GM21737 (cell line): ENCODE data around the gene MYADM.

Source experiments
- ATAC-seq: cut with Tn5 transposase; IDR thresholded peaks from one replicate; pipeline ENCODE4 v1.9.1; 2021; ENCODE audit warnings: mild to moderate bottlenecking, moderate library complexity; ENCODE audit not compliant: unreplicated experiment

MYADM gene

GRCh38 chr19:53883231-53883661, 15.6 kb downstream of the MYADM start:
- ATAC-seq: no peak

GRCh38 chr19:53883741-53884140, 16.1 kb downstream of the MYADM start:
- ATAC-seq: no peak

GRCh38 chr19:53884256-53884655, 16.6 kb downstream of the MYADM start:
- no peak for ATAC-seq

GRCh38 chr19:53885036-53885435, 17.4 kb downstream of the MYADM start:
- no peak for ATAC-seq

GRCh38 chr19:53892301-53892980, 24.8 kb downstream of the MYADM start:
- no peak for ATAC-seq

DNA sequence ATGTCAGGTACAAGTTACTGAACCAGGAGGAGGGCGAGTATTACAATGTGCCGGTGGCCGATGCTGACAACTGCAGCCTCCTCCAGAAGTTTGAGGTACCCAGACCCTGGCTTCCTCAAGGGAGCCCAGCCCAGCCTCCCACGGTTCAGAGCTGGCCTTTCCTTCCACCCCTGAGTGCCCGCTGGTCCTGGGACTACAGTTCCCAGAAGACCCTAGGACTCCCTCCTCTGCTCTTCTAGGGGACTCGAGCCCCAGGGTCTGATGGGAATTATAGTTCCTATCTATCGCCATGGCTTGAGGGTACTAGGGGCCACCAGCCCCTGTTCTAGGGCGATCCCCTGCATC, 25.3 kb downstream of the MYADM start:
- ATAC-seq: no peak

GRCh38 chr19:53894707-53895106, 27.0 kb downstream of the MYADM start:
- ATAC-seq: no peak

GRCh38 chr19:53896682-53897081, 29.0 kb downstream of the MYADM start:
- ATAC-seq: no peak

DNA sequence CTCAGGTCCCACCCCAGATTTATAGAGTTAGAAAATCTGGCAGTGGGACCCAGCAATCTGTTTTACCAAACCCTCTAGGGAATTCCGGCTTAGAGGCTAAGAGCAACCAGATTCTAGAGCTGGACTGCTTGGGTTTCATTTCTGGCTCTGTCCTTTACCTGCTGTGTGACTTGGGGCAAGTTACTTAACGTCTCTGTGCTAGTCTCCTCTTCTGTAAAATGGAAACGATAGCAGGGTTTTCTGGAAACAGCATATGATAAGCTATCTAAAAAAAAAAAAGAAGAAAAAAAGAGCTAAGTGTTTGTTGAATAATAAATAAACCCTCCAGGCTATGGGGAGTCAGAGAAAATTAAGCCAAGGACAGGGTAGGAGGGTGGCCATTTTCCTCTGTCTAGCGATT, 29.8 kb downstream of the MYADM start:
- ATAC-seq: no peak

DNA sequence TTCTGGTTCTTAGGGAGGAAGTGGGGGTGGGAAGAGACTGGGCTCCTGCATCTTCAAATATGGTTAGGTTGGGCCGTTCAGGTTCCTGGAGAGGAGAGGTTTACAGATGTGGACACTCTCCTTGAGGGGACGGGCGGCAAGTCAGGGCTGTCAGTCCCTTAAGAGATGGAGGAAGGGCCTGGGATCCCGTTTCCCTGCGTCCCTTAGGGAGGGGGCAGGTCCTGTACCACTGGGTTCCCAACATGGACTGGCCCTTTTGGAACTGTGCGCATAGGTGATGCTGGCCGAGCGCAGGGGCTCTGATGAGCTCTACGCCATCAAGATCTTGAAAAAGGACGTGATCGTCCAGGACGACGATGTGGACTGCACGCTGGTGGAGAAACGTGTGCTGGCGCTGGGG, 30.5 kb downstream of the MYADM start:
- no peak for ATAC-seq

DNA sequence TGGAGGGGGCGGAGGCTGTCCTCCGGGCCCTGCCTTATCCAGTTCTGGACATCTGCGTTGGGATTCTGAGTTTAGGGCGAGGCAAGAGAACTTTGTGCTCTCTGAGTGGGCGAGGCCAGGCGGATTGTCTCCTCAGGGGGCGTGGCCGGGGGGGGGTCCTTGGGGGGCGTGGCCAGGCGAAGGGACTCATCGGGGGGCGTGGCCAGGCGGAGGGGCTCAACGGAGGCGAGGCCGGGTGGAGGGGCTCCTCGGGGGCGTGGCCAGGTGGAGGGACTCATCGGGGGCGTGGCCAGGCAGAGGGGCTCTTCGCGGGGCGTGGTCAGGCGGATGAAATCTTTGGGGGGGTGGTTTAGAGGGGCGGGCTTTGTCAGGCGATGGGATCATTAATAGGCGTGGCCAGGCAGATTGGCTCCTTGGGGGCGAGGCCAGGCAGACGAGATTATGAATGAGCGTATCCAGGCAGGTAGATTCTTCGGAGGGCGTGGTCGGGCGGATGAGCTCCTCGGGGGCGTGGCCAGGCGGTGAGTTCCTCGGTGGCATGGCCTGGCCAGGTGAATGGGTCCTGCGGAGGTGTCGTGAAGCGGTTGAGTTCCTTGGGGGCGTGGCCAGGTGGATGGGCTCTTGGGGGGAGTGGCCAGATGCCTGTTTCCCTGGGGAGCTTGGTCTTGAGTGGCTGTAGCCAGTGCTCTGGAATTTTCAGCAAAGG, 31.1 kb downstream of the MYADM start:
- no peak for ATAC-seq

DNA sequence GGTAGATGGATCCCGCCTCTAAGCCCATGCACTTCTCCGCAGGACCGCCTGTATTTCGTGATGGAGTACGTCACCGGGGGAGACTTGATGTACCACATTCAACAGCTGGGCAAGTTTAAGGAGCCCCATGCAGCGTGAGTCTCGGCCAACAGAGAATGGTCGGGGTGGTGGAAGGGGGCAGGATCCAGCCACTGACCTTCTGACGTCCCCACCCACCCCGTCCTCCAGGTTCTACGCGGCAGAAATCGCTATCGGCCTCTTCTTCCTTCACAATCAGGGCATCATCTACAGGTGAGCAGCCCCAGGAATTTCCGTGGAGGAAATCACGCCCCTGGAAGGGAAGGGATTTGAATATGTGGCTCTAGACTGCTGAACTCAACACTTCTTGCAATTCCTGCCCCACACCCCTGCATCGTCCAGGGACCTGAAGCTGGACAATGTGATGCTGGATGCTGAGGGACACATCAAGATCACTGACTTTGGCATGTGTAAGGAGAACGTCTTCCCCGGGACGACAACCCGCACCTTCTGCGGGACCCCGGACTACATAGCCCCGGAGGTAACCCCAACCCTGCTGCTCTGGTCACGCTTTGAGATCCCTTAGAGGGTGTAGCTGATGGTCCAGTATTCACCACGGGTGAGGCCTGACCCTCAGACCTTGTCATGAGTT, 32.6 kb downstream of the MYADM start:
- no peak for ATAC-seq

DNA sequence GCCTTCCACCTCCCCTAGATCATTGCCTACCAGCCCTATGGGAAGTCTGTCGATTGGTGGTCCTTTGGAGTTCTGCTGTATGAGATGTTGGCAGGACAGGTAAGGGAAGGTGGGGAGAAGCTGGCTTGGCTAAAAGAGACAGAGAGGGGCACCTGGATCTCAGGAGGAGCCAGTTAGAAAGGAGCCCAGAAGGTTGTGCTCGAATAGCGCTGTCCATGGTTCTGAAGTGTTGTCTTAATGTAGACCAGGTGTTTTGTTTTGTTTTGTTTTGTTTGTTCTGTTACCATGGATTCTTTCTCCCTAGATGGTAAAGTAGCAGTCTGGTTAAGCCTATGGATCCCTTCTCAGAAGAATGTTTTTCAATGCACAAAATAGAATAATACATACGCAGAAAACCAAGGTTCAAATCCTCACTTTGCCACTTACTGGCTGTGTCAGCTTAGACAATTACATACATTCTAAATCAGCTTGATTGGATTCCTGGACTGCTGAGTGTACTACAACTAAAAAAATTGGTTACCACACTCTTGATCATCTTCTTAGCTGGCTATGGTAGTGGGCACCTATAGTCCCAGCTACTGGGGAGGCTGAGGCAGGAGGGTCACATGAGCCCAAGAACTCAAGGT, 35.5 kb downstream of the MYADM start:
- ATAC-seq: no peak

GRCh38 chr19:53904909-53905308, 37.2 kb downstream of the MYADM start:
- no peak for ATAC-seq

GRCh38 chr19:53905787-53906186, 38.1 kb downstream of the MYADM start:
- ATAC-seq: no peak

- ATAC-seq: no peak
Observed at GRCh38 chr19:53906211-53907192, 38.8 kb downstream of the MYADM start.

DNA sequence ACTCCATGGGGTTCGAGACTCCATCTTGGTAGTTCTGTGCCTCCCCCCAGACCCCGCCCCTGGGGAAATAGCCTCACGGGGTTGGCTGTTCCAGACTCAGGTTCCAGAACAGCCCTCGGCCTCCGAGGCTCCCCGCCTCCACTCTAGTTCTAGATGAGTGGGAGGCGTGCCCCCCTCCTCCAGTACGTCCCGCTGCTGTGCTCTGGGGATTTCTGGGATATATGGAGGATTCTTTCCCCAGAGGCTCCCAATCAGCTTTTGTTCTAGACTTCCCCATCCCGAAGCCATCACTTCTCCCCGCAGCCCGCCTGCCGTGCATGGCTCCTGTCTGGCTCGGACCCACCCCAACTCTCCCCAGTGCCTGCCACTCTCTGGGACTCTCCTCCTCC, 39.5 kb downstream of the MYADM start:
- no peak for ATAC-seq

GRCh38 chr19:53907690-53908089, 40.0 kb downstream of the MYADM start:
- ATAC-seq: no peak

DNA sequence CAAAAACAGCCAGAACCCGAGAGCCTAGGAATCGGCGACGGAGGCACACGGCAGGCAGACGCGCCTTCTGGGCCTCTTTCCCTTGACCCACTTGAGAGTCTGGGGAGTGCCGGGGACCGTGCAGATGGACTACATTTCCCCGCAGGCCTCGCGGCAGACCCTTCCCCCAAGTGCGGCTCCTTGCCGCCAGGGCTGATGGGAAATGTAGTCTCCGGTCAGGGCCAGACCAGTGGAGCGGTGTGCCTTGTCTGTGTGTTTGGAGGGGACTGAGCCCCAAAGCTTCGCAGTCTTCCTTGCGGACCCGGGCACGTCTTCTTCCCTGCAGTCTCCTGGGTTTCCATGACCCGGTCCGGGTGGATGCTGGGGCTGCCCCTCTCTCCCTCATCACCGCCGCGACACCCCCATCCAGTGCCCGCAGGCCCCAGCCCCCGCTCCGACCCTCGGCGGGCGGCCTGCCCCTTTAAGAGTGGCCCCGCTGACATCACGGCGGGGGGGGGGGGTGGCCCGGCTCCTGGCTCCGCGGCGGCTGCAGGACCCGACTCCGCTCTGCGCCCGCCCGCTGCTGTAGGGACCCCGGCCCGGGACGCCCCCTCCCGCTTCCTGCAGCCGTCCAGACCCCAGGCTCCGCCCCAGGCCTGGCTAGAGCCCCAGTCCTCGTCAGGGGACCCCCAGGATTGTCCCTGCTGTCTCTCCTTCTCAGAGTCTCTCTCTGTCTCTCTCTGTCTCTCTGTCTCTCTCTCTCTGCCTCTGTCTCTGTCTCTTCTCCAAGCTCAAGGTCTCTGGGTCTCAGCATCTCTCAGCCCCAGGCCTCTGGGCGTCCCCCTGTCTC, 40.6 kb downstream of the MYADM start:
- no peak for ATAC-seq

- no peak for ATAC-seq
Observed at GRCh38 chr19:53908935-53909415, 41.3 kb downstream of the MYADM start, which contains the start of gene CACNG7. Gene CACNG7, plus strand, starts transcription at chr19:53909278. Its CDS starts 3,554 bp downstream, at chr19:53912832.
